GM21381 (cell line): Measurements from ENCODE around the gene NRP2.

Source experiments
- ATAC-seq: cut with Tn5 transposase; IDR thresholded peaks from one replicate; pipeline ENCODE4 v1.9.1; 2021; ENCODE audit warnings: mild to moderate bottlenecking, moderate library complexity; ENCODE audit not compliant: unreplicated experiment

The NRP2 gene

DNA sequence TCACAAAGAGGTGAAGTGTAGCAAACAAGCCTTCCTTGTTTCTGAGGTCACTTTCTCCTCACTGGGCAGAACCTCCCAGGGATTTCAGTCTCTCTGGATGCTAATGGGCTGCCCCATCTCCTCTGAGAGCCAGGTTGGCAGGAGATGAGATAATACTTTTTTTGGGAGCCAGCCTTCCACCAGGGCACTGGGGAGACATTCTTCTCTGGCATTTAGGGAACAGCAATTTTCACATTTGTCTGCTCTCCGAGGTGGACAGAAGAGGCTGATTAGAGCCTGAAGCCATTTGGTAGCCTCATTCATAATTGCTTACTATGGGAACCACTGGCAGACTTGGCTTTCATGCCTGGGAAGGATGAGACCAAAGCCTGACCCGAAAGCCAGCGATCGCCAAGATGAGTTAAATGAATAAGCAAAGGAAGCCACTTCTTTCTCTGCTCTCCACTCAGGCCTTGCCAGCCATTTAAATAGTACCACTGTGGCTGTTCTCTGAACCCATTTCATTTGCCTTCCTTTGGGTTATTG is 70.1 kb downstream of the NRP2 start:
- no peak for ATAC-seq

DNA sequence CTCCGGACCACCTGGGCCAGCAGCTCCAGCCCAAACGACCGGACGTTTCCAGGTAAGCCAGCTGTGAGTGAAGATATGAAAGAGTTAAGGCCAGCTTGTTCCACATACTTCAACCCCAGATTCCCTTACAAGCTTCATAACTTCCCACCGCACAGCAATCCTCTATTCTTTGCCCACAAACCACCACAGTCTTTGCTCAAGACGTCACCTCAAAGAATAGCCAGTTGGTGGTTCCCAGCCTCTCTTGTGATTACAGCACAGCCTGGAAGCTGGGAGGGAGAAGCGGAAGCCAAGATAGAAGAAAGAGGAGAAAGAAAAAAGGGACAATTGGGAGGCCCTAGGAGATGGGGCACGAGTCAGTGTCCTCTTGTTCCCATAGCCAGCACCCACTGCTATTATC is 70.6 kb downstream of the NRP2 start:
- ATAC-seq = no peak

DNA sequence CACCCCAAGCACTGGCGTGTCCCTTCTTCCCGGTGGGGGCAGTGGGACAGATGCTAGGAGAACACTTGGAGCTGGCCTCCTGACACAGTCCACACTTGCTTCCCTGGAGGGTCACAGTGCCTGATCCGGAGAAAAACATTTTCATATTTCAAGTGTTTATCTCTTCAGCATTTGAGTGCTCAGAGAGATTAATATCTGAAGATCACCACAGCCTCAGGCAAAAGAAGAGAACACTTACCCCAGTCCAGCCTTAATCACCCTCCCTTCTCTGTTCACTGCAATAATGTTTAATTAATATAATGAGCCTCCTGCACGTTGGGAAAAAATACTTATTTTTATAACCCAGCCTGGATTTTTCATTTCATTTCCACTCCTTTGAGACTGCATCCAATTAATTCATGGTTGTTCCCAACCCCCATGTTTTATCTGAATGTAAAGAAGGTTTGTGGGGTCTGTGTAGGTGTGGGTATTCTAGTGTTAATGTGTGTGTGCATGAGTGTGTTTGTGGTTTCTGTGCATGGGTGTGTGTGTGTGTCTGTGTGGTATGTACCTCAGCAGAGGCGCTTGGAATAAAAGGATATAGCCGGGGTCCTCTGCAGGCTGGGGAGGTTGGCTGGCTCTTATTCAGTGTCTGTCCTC is 72.1 kb downstream of the NRP2 start:
- no peak for ATAC-seq

DNA sequence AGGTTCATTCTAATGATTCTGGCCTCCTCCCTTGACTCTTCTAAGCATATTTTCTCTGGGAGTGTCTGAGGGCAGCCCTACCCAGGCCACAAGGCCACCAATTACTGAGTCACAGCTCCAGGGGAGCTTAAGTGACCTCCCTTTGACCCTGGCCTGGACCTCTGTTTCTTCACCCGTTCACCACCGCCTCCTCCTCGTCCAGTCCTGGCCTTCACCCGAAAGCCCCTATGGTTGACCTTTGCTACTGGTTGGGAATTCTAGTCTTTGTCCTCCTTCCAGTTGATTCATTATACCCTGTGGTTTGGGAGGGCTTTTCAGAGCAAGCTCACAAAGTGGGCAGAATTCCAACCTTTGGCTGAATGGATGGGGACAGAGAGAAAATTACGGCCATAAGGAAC is 72.6 kb downstream of the NRP2 start:
- ATAC-seq = no peak

DNA sequence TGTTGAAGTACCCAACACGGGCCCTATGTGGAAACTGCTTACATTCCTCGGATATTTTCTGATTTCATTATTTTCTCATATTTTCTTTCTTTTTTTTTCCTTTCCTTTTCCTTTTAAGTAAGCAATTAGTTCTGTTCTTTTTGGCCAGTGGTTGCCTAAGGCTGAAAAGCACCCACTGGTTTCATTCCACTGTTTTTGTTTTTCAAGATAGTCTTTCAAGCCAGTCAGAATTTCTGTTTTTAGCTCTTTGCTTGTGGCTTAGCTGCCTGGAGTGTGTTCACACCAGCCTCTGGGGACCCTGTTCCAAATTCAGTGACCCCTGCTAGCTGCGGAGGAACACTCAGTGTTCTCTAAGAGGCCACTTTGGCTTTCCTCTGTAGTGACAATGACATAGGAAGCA is 73.6 kb downstream of the NRP2 start:
- no peak for ATAC-seq

DNA sequence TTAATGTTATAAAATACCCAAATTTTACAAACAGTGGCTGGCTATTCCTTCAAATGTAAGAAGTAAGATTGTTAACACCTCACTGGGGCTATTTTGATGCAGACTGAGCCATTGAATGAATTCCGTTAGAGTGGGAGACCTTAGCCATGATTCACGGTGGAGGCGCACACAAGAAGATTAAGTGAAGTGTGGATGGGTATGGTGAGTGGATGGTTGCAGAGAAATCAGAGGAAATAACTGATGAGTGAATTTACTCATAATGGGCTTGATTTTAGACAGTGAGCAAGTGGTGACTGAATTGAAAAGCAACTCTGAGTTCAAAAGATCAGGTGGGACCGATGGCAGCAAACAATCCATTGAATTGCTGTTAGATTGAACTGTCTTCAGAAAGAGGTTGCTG is 75.0 kb downstream of the NRP2 start:
- no peak for ATAC-seq

DNA sequence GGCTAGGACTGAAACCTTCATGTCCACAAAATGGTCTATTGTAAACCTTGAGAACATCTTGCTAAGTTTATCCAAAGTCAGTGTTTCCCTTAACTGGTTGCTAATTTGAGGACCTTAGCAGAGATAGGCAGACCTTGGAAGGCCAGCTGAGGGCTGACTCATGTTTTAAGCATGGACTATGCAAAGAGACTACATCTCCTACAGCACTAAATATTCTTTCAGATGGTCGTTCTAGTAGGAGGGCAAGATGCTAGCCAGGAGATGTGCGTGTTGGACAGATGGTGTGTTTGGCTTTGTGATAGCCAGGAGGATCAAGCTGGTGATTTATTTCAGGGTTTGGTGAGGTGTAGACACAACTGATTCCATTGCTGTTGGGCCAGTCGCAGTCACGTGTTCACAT is 75.8 kb downstream of the NRP2 start:
- no peak for ATAC-seq

DNA sequence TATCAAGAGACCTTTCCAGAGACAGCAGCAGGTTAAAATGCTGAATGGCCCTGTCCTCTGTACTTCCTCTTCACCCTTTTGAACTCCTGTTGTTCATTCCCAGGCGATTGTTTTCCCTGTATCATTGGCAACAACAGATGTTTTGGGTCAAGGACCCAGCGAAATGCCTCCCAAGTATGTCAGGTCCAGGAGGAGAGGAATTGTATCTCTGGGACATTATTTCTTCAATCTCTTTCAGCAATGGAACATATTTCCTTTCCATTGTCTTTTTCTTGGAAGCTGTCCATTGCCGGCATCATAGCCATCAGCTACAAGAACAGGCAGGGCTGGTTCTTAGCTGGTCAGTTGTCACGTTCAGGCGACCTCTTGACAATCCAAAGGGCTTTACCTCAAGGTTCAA is 76.2 kb downstream of the NRP2 start:
- no peak for ATAC-seq

DNA sequence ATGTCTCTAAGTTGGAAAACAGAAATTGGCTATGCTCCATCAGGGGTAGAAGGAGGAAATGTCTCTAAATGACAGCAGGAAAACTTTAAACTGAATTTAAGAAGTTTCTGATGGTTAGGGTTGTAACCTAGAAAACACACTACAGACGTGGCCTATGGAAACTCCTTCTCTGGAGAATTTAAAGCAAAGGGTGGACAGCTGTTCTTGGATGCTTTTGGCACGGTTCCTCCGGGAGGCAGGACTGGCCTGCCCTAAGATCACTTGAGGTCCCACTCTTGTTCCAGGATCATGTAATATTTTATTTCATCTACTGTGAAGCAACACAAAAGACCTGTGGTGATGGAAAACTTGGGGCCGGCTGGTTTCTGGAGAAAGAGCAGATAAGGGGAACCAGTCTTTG is 77.0 kb downstream of the NRP2 start:
- ATAC-seq = no peak

DNA sequence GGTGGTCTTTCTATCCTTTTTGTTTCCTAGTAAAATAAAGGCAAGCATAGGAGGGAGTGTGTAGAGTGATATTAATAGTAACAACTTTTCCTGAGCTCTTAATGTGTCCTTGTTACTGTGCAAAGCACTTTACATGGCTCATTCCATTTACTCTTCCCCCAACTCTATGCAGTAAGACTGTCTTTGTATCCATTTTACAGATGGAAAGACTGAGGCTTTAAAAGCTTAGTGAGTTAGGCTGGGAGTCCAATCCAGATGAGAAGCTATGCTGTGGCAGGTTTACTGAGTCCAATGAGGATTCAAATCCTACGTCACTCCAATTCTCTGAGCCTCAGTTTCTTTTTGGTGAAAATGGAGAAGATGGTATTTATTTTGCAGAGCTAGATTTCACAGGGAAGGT is 77.4 kb downstream of the NRP2 start:
- ATAC-seq = no peak

DNA sequence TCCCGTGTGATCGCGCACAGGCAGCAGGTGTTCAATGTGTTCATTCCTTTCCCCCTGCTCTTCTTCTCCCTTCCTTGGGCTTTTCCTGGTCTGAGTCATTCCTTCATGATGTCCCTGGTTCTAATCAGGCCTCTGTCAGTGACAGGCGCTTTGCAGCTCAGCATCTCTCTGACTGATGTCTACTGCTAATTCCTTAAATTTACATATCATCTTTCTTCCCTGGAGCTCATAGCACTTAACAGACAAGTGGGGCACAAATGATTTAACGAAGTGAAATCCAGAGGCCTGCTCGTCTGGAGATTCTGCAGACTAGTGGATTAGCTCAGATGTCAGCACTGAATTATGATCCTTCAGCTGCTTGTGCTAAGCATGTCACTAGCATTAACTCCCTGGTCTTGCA is 77.9 kb downstream of the NRP2 start:
- no peak for ATAC-seq

DNA sequence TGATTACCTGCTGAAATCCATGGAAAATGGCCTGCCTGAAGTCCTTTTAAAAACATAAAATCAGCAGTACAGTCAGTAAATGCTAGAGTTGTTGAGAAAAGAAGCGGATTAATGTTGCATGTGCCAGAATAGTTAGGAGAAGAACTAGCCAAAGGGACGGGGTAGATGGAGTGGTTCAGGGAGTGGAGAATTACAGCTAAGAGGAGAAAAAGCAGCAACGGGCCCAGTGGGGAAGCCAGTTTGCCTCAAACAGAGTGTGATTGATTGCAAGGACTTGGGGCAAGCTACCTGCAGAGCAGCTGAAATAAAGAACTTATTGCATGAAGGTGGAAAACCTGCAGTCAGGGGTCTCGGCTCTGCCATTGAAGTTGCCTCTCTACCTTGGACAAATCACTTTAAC is 79.1 kb downstream of the NRP2 start:
- ATAC-seq = no peak

DNA sequence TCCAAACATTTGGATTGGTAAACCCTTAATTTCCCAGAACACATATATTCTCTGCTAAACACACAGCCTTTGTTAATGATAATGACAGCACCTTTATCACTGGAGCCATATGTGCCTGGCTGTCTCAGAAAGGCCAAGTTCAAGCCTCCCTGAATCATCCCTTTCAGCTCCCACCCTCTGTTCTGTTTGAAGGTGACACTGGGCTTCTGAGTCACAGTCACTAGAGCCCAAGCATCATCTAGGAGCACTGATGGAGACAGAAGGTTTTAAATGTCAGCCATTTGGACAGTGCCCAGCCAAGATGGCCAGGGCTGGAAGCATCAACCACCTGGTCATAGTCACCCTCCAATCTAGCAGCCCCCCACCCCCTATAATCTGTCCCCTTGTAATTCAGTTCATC is 80.6 kb downstream of the NRP2 start:
- ATAC-seq = no peak

DNA sequence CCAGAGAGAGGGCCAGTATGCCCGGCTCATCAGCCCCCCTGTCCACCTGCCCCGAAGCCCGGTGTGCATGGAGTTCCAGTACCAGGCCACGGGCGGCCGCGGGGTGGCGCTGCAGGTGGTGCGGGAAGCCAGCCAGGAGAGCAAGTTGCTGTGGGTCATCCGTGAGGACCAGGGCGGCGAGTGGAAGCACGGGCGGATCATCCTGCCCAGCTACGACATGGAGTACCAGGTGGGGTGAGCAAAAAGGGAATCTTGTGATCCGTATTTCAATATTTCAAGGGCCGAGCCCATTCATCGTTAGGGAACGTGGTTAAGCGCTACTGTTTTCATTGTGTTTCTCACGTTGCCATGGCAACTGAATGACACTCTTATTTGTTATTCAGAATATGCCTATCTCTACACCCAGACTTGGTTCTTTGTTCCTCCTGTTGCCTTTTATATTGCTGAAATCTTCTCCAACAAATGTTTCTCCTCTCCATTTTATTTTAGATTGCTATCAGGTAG is 81.5 kb downstream of the NRP2 start:
- no peak for ATAC-seq

DNA sequence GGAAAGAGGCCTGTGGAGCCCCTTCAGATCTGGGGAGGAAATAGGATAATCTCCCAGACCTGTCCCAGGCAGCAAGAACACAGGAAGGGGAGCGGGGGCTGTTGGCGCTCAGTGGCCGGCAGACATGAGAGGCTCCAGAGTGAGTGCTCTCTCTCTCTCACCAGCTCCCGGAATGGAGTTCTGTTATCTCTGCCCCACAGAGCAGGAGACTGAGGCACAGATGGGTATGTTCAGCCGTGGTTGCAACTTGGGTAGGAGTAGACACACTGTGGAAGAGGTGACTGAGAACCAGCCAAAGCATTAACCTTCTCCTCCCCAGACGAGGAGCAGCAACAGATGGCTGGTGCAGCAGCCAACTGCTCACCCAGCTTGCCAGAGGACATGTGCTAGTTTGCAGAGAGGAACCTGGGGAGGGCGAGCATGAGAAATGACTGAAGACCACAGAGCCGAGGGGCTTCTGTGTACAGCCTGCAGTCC is 82.0 kb downstream of the NRP2 start:
- ATAC-seq = no peak

DNA sequence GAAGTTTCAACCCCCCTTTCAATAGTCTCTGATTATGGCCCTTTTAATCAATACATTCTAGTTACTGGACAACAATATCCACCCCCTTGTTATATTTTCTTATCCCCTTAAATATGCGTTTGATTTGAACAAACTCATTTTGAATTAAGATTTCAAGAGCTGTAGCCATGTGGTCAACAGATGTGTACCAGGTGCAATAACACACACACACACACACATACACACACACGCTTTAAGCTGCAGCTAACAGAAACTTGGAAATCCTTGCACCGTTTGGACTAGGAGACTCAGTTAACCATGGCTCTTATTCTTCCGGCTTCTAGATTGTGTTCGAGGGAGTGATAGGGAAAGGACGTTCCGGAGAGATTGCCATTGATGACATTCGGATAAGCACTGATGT is 82.8 kb downstream of the NRP2 start:
- ATAC-seq = no peak

DNA sequence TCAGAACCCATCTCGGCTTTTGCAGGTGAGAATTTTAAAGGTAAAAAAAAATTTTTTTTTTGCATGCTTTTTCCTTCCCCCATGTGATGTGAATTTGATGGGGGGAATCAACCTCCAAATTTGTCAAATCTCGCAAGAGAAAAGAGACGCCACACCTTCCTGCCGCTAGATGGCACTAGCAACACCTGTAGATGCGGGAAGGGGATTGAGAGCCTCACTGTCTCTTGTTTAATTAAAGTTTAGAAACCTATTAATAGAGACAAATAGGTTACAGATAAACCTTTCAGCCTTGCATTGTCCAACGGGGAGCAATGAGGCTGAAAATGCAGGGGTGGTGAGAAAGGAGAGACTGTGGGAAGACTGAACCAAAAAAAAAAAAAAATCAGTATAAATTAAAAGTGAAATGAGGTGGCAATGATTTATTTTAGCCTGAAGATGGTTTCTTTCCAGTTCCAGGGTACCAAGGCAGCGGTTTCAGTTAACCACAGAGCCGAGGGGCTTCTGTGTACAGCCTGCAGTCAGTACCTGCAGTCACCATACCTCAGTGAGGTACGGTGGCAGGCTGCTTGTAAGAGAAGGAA is 84.6 kb downstream of the NRP2 start:
- peak; percentile 54 for ATAC-seq

DNA sequence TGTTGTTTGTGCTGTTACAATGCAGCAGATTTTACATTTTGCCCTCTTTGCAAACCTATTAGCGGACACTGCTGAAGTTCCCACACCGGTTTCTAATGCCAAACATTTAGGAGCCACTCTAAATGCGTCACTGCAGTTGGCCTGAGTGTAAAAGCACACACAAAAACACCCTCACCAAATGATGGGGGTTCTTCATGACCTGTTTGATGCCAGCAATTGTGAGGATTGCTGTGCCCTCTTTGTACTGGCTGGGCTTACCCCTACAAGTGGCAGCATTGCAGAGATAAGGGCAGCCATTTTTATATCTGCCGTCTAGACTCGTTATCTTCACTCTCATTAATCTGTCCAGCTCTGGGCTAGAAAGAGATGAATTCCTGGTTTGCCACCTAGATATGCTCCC is 85.3 kb downstream of the NRP2 start:
- no peak for ATAC-seq

DNA sequence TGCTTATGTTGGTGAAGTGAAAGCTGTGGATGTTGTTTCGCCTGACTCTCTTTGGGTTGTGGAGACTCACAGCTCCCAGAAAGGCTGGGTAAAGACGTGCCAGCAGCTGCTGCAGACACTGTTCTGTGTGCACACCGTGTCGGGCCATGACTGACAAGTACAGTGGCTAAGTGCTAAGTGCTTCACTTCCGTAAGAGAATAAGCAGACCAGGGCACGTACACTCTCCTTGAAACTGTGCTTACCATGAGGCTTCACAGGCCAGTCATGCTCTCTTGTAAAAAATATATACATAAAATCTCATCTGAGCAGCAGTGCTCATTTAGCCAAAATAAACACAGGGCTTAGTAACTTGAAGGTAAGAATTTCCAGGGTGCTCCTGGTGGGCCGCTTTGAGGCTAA is 86.0 kb downstream of the NRP2 start:
- ATAC-seq = no peak

DNA sequence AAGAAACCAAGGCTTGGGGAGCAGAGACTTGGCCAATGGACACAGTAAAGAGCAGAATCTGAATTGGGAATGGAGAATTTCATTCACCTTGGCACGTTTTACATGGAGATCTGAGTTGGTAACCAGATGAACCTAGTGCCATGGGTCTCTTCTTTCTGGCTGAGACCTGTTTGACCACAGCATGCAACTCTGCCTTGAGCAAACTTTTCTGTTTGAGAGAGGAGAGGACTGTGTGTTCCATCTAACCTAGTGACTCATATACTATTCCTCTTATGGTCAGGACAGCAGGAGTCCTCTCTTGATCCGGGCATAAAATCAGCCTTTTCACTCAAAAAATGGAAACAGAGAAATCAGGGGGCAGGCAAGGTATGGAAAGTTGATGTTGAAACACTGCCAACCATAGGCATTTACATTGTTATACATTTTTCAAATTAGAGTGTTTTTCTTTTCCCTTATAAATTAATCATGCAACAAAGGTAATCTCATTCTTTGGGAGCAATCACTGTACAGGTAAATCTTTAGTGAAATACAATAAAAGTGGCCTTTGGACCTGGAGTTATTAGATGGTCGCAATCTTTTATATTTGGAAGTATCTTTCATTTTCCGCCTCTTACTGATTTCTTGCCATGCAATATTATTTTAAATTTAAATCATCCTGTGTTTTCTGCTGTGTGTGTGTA is 86.7 kb downstream of the NRP2 start:
- no peak for ATAC-seq

DNA sequence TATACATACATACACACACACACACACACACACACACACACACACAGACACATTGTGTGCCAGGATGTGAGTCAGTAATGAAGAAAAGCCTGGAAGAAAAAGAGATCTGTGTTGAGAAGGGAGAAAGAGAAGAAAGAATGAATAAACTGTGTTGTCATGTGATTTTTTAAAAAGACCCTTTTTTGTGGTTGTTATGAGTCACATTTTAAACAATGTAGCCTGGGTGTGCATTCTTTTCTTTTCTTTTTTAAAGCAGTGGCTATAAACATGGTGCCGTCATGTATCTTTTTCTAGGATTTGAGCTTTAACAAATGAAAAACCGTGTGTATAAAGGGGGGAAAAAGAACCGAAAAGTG is 87.2 kb downstream of the NRP2 start:
- no peak for ATAC-seq

DNA sequence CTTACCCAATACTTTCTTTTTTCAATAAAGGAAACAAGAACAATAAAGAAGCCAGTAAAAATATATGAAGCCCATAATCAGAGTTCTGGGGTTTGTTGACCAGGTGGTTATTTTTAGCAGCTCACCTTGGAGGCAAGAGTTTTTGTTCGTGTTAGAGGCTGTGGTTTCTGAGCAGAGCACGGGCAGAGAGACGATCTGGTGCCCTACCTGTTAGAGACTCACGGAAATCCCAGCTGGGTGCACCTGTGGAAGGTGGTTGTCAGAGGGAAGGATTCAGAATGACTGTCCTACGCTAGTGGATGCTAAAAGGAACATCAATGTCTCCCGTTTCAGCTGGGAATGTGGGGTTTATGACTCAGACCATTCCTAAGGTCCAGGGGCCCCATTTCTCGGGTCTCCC is 87.6 kb downstream of the NRP2 start:
- ATAC-seq = no peak
